Activated CD4-positive, alpha-beta memory T cell treated with anti-CD3 and anti-CD28 coated beads for 36 hours (primary cell): ENCODE results near the gene CLEC18A. TPM values are rescaled to one million over a fixed set of nuclear protein-coding genes. Genes with fewer than 3 reads are reported as not detected.
"Not testable (repeated sequence)": the region's sequence is repeated elsewhere in the genome, so short reads cannot be mapped to it uniquely, and the experiment has no call there.

ENCODE experiments used
- CTCF ChIA-PET: fragments of 350-600 bp; sonication (Branson Sonifier 250); formaldehyde crosslinking; loops from one replicate; lab custom pipeline; 2021; ENCODE audit warnings: antibody characterized with exemption, inconsistent platforms; lab: Charles Lee
- POLR2A ChIA-PET: fragments of 350-600 bp; sonication (Branson Sonifier 250); formaldehyde crosslinking; loops from one replicate; lab custom pipeline; 2021; ENCODE audit warnings: antibody characterized with exemption; lab: Charles Lee
- DNase-seq: peaks from one replicate; pipeline ENCODE4 v3.0.0-alpha.2; 2020
- H3K27ac Mint-ChIP-seq: one replicate; pipeline ENCODE4 v1.8.0; 2021; ENCODE audit warnings: mixed read lengths
- H3K27me3 Mint-ChIP-seq: one replicate; pipeline ENCODE4 v1.8.0; 2021; ENCODE audit warnings: mixed read lengths
- H3K36me3 Mint-ChIP-seq: one replicate; pipeline ENCODE4 v1.8.0; 2021; ENCODE audit warnings: mixed read lengths
- H3K4me1 Mint-ChIP-seq: one replicate; pipeline ENCODE4 v1.8.0; 2021; ENCODE audit warnings: low read depth, mixed read lengths
- H3K4me3 Mint-ChIP-seq: one replicate; pipeline ENCODE4 v1.8.0; 2021; ENCODE audit warnings: mild to moderate bottlenecking, mixed read lengths
- H3K9me3 Mint-ChIP-seq: one replicate; pipeline ENCODE4 v1.8.0; 2021; ENCODE audit warnings: mixed read lengths
- intact Hi-C: fragments of 100-400 bp; cut with micrococcal nuclease; formaldehyde crosslinking; loops from one replicate; pipeline ENCODE4 v1.15.1; 2023
- total RNA-seq, 2 experiments: library from RNA; stranded (reverse); gene quantifications; one replicate each; pipeline ENCODE4 v1.2.3, GENCODE V29; 2021

The CLEC18A gene
- total RNA-seq, 2 experiments from 2014 or later: 0.44 to 0.81 TPM

GRCh38 chr16:69964960-69965660 is 14.0 kb downstream of the CLEC18A start:
- H3K27me3 Mint-ChIP-seq, H3K4me3 Mint-ChIP-seq, intact Hi-C loops, H3K4me1 Mint-ChIP-seq, POLR2A ChIA-PET, CTCF ChIA-PET, H3K27ac Mint-ChIP-seq, H3K36me3 Mint-ChIP-seq, DNase-seq, H3K9me3 Mint-ChIP-seq: not testable (repeated sequence)

- H3K9me3 Mint-ChIP-seq, POLR2A ChIA-PET, H3K36me3 Mint-ChIP-seq, CTCF ChIA-PET, H3K4me3 Mint-ChIP-seq, DNase-seq, H3K4me1 Mint-ChIP-seq, intact Hi-C loops, H3K27ac Mint-ChIP-seq, H3K27me3 Mint-ChIP-seq: not testable (repeated sequence)
These were observed 14.5 kb downstream of the CLEC18A start for GRCh38 chr16:69965661-69966054.

- H3K27ac Mint-ChIP-seq, H3K9me3 Mint-ChIP-seq, intact Hi-C loops, H3K4me3 Mint-ChIP-seq, H3K36me3 Mint-ChIP-seq, H3K4me1 Mint-ChIP-seq, H3K27me3 Mint-ChIP-seq, DNase-seq, POLR2A ChIA-PET, CTCF ChIA-PET: not testable (repeated sequence)
These were observed 16.6 kb downstream of the CLEC18A start for GRCh38 chr16:69967688-69968087.

DNA sequence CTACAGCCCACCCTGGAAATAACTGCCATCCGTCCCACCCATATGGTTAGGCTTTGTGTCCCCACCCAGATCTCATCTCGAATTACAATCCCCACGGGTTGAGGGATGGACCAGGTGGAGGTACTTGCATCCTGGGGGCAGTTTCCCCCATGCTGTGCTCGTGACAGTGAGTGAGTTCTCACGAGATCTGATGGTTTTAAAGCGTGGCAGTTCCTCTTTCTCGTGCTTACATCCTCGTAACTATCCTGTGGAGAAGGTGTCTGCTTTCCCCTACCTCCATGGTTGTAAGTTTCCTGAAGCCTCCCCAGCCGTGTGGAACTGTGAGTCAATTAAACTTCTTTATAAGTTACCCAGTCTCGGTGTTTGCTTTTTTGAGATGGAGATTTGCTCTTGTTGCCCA is 17.0 kb downstream of the CLEC18A start:
- POLR2A ChIA-PET, H3K9me3 Mint-ChIP-seq, H3K27ac Mint-ChIP-seq, CTCF ChIA-PET, H3K27me3 Mint-ChIP-seq, H3K4me1 Mint-ChIP-seq, H3K4me3 Mint-ChIP-seq, intact Hi-C loops, DNase-seq, H3K36me3 Mint-ChIP-seq: not testable (repeated sequence)

GRCh38 chr16:69969657-69970056 is 18.5 kb downstream of the CLEC18A start:
- H3K27ac Mint-ChIP-seq, POLR2A ChIA-PET, H3K36me3 Mint-ChIP-seq, H3K4me3 Mint-ChIP-seq, CTCF ChIA-PET, H3K9me3 Mint-ChIP-seq, DNase-seq, H3K27me3 Mint-ChIP-seq, intact Hi-C loops, H3K4me1 Mint-ChIP-seq: not testable (repeated sequence)

- CTCF ChIA-PET, POLR2A ChIA-PET, intact Hi-C loops, H3K27me3 Mint-ChIP-seq, H3K9me3 Mint-ChIP-seq, H3K4me3 Mint-ChIP-seq, DNase-seq, H3K27ac Mint-ChIP-seq, H3K4me1 Mint-ChIP-seq, H3K36me3 Mint-ChIP-seq: not testable (repeated sequence)
These were observed 21.0 kb downstream of the CLEC18A start for GRCh38 chr16:69972120-69972519.

- intact Hi-C loops, H3K4me3 Mint-ChIP-seq, H3K27ac Mint-ChIP-seq, H3K27me3 Mint-ChIP-seq, H3K4me1 Mint-ChIP-seq, H3K36me3 Mint-ChIP-seq, POLR2A ChIA-PET, H3K9me3 Mint-ChIP-seq, CTCF ChIA-PET, DNase-seq: not testable (repeated sequence)
These were observed 21.8 kb downstream of the CLEC18A start for GRCh38 chr16:69972935-69973334.

DNA sequence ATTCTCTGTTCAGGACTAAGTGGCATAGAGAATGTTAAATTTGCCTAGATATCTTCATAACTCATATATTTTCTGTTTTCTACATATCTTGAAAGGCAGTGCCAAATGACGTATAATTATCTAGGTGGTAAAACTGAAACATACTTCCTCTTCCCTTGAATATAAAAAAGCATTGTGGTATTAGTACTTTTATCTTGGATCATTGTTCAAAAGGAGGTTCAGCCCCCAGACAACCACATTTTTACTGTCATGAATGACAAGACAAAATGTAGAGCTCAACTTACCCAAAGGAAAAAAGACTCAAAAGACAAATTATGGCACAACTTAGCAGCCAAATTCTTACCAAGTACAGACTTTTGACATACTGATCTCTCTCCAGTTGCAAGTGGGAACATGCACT is 34.1 kb downstream of the CLEC18A start:
- intact Hi-C loops, H3K27ac Mint-ChIP-seq, CTCF ChIA-PET, H3K4me3 Mint-ChIP-seq, H3K9me3 Mint-ChIP-seq, DNase-seq, H3K27me3 Mint-ChIP-seq, H3K4me1 Mint-ChIP-seq, POLR2A ChIA-PET, H3K36me3 Mint-ChIP-seq: not testable (repeated sequence)

- H3K9me3 Mint-ChIP-seq, H3K36me3 Mint-ChIP-seq, H3K27me3 Mint-ChIP-seq, CTCF ChIA-PET, H3K4me1 Mint-ChIP-seq, intact Hi-C loops, H3K4me3 Mint-ChIP-seq, DNase-seq, POLR2A ChIA-PET: not testable (repeated sequence)
- H3K27ac Mint-ChIP-seq: peak overlapping the region; percentile 38
These were observed 46.8 kb downstream of the CLEC18A start for GRCh38 chr16:69997956-69998355.

DNA sequence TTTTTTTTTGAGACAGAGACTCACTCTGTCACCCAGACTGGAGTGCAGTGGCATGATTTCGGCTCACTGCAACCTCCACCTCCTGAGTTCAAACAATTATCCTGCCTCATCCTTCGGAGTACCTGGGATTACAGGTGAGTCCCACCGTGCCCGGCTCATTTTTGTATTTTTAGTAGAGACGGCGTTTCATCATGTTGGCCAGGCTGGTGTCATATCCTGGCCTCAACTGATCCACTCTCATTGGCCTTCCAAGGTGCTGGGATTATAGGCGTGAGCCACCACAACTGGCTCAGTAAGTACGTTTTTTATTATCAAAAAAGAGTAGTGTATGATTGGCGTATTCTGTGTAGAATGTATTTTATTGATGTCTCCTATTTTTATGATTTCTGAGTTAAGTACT is 48.7 kb downstream of the CLEC18A start:
- H3K9me3 Mint-ChIP-seq, intact Hi-C loops, H3K36me3 Mint-ChIP-seq, H3K27ac Mint-ChIP-seq, CTCF ChIA-PET, POLR2A ChIA-PET, H3K4me1 Mint-ChIP-seq, H3K4me3 Mint-ChIP-seq, H3K27me3 Mint-ChIP-seq, DNase-seq: not testable (repeated sequence)

- H3K27me3 Mint-ChIP-seq, DNase-seq, H3K36me3 Mint-ChIP-seq, POLR2A ChIA-PET, intact Hi-C loops, H3K9me3 Mint-ChIP-seq, H3K4me1 Mint-ChIP-seq, CTCF ChIA-PET, H3K4me3 Mint-ChIP-seq, H3K27ac Mint-ChIP-seq: not testable (repeated sequence)
These were observed 52.4 kb downstream of the CLEC18A start for GRCh38 chr16:70003511-70003910.

DNA sequence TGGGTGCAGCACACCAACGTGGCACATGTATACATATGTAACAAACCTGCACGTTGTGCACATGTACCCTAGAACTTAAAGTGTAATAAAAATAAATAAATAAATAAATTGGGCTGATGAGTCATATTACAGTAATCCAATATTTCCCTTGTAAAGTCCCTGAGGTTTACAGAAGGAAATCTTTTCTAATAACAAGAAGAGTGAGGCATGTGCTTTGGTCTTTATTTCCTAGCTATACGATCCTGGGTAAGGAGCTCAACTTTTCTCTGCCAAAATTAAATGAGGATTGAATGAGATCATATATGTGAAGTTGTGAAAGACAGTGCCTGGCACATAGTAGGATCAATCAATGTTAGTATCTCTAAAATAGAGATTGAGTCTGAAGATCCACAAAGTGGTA is 57.5 kb downstream of the CLEC18A start:
- DNase-seq, H3K27ac Mint-ChIP-seq, H3K4me1 Mint-ChIP-seq, intact Hi-C loops, POLR2A ChIA-PET, H3K9me3 Mint-ChIP-seq, CTCF ChIA-PET, H3K4me3 Mint-ChIP-seq, H3K27me3 Mint-ChIP-seq: not testable (repeated sequence)
- H3K36me3 Mint-ChIP-seq: peaks cover 23% of the 10 kb centered on the region

DNA sequence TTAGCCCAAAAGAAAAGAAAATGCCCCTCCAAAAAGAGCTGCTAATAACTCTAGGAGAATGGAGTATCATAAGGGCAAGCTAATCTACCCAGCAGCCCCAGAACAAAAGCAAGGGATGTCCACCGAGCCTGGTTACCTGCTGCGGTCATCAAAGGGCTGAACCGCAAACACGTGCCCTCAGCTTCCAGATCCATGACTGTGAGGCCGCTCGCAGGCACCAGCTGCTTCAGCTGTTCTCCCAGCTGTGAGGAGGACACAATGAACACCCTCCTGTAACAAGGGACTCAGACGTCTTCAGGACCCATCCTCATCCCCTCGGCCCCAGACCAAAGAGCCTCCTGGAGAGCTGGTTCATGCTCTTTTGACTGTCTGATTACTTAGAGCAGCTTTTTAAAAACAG is 59.5 kb downstream of the CLEC18A start:
- H3K4me3 Mint-ChIP-seq, H3K9me3 Mint-ChIP-seq, POLR2A ChIA-PET, H3K27me3 Mint-ChIP-seq, H3K27ac Mint-ChIP-seq, H3K4me1 Mint-ChIP-seq, DNase-seq, intact Hi-C loops, CTCF ChIA-PET: not testable (repeated sequence)
- H3K36me3 Mint-ChIP-seq: peaks cover 23% of the 10 kb centered on the region
